ENCODE measurements around the gene EHD1. TPM values are rescaled to one million over a fixed set of nuclear protein-coding genes. Genes with fewer than 3 reads are reported as not detected.

EHD1 gene
- total RNA-seq, 2 donors from 2014 or later, result 39.7 to 43.8 TPM

GRCh38 chr11:64837887-64838351, 40.5 kb downstream of the EHD1 start:
- no peak overlapping the region for H3K4me3 ChIP-seq (ENCODE audit: low read length)
- no peak overlapping the region for H3K27ac ChIP-seq (ENCODE audit: low read depth, low read length)
- no peak overlapping the region for H3K4me3 Mint-ChIP-seq
- H3K27me3 Mint-ChIP-seq (ENCODE audit: insufficient read depth), result no peaks in the 10 kb centered on the region
- no peak overlapping the region for H3K27ac Mint-ChIP-seq
- H3K36me3 ChIP-seq (ENCODE audit: control insufficient read depth, insufficient read depth, low read length), result no peaks in the 10 kb centered on the region
- no peaks in the 10 kb centered on the region for H3K4me1 ChIP-seq (ENCODE audit: control insufficient read depth, insufficient read depth, low read length)
- no peak overlapping the region for H3K9ac ChIP-seq (ENCODE audit: extremely low read depth, low read length, poor library complexity, severe bottlenecking)
- no peak for DNase-seq
- WGBS, 2 experiments (ENCODE audit: insufficient coverage in 1 of 2, insufficient read length in 1 of 2), result 88 to 98% methylated on average over 5 to 10 of the region's 10 CpGs
- H3K9me3 ChIP-seq (ENCODE audit: control insufficient read depth, low read length), result no peaks in the 10 kb centered on the region
- H3K36me3 Mint-ChIP-seq (ENCODE audit: low read depth), result peaks cover 4% of the 10 kb centered on the region
- TF ChIP-seq, protein P1, sequence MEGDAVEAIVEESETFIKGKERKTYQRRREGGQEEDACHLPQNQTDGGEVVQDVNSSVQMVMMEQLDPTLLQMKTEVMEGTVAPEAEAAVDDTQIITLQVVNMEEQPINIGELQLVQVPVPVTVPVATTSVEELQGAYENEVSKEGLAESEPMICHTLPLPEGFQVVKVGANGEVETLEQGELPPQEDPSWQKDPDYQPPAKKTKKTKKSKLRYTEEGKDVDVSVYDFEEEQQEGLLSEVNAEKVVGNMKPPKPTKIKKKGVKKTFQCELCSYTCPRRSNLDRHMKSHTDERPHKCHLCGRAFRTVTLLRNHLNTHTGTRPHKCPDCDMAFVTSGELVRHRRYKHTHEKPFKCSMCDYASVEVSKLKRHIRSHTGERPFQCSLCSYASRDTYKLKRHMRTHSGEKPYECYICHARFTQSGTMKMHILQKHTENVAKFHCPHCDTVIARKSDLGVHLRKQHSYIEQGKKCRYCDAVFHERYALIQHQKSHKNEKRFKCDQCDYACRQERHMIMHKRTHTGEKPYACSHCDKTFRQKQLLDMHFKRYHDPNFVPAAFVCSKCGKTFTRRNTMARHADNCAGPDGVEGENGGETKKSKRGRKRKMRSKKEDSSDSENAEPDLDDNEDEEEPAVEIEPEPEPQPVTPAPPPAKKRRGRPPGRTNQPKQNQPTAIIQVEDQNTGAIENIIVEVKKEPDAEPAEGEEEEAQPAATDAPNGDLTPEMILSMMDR (conservative IDR thresholded peaks at IDR 0.05), result no peak
- H3K9me3 Mint-ChIP-seq, result no peaks in the 10 kb centered on the region
- peaks cover 7% of the 10 kb centered on the region for H3K4me1 Mint-ChIP-seq
- no peaks in the 10 kb centered on the region for H3K27me3 ChIP-seq (ENCODE audit: control insufficient read depth, insufficient read depth, low read length, poor library complexity, severe bottlenecking)

DNA sequence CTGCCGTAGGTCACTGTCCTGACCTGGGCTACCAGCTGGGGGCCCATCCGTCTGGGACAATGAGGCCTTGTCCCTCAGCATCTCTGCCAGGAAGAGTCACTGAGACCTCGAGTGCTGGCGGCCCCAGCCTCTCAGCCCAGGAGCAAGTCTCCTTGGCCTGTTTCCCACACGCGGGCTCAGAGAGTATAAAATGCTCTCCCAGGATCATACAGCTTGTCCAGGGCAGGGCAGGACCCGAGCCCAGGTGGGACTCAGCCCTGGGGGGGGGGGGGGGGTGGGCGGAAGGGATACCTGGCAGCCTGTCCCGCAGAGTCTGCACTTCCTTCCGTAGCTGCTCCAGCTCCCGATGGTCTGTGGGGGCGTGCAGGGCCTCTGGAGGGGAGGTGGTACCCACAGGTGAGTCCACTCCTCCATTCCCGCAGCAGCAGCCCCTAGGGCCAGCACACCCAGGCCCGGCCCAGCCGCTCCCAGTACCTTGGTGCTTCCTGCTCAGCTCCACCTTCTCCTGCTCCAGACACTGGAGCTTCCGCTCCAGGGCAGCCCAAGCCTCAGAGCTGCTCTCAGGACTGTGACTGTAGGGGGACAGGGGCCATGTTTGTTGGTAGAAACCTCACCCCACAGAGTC, 41.9 kb downstream of the EHD1 start:
- H3K27me3 ChIP-seq (ENCODE audit: control insufficient read depth, insufficient read depth, low read length, poor library complexity, severe bottlenecking), result no peaks in the 10 kb centered on the region
- H3K4me1 ChIP-seq (ENCODE audit: control insufficient read depth, insufficient read depth, low read length), result no peaks in the 10 kb centered on the region
- no peak overlapping the region for H3K4me3 ChIP-seq (ENCODE audit: low read length)
- TF ChIP-seq, protein P1 (conservative IDR thresholded peaks at IDR 0.05), result no peak
- H3K36me3 Mint-ChIP-seq (ENCODE audit: low read depth), result peaks cover 4% of the 10 kb centered on the region
- H3K4me1 Mint-ChIP-seq, result no peaks in the 10 kb centered on the region
- no peak overlapping the region for H3K27ac Mint-ChIP-seq
- no peak for DNase-seq
- no peak overlapping the region for H3K27ac ChIP-seq (ENCODE audit: low read depth, low read length)
- no peak overlapping the region for H3K4me3 Mint-ChIP-seq
- H3K9me3 Mint-ChIP-seq, result no peaks in the 10 kb centered on the region
- WGBS, 2 experiments (ENCODE audit: insufficient coverage in 1 of 2, insufficient read length in 1 of 2), result 93 to 95% methylated on average over 8 to 13 of the region's 16 CpGs
- H3K27me3 Mint-ChIP-seq (ENCODE audit: insufficient read depth), result no peaks in the 10 kb centered on the region
- H3K9ac ChIP-seq (ENCODE audit: extremely low read depth, low read length, poor library complexity, severe bottlenecking), result no peak overlapping the region
- no peaks in the 10 kb centered on the region for H3K9me3 ChIP-seq (ENCODE audit: control insufficient read depth, low read length)
- no peaks in the 10 kb centered on the region for H3K36me3 ChIP-seq (ENCODE audit: control insufficient read depth, insufficient read depth, low read length)

DNA sequence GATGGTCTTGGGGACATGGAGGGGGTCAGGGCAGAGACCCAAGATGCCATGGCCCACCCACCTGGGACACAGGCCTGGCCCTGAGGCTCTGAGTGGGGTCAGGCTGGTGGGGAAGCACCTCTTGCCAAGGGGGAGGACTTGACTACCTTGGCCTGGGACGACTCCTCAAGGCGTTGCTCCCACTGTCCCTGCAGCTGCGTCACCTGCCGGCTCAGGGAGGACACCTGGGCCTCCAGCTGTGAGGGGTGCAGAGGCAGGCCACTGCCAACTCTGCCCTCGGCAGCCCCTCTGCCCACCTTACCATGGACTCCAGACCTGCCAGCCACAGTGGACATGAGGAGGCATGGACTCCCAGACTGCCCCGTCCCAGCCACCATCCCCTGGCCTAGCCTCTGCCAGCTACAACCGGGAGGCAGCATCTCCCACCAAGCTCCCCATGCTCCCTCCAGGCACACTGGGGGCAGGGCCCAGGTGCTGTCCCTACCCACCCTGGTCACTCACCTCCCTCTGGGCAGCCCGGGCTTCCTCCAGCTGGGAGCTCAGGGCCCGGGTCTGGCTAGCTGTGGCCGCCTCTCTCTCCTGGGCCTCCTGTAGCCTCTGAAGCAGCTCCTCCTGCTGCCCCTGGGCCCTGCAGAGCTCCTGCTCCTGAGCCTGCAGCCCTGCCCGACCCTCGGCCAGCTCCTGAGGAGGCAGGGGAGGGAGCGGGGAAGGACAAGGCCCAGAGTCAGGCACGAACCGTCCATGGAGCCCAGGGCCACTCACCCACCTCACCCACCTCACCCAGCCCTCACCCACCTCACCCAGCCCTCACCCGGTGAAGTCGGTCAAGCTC, 42.6 kb downstream of the EHD1 start:
- Mint-ChIP-seq H3K9me3 (no peaks in the 10 kb centered on the region), H3K4me1 (no peaks in the 10 kb centered on the region), H3K36me3 (ENCODE audit: low read depth) (peaks cover 4% of the 10 kb centered on the region), H3K4me3 (no peak overlapping the region), H3K27me3 (ENCODE audit: insufficient read depth) (no peaks in the 10 kb centered on the region), H3K27ac (no peak overlapping the region)
- WGBS, 2 experiments (ENCODE audit: insufficient coverage in 1 of 2, insufficient read length in 1 of 2), result 92 to 94% methylated on average over 8 to 15 of the region's 17 CpGs
- DNase-seq, result no peak
- H3K27me3 ChIP-seq (ENCODE audit: control insufficient read depth, insufficient read depth, low read length, poor library complexity, severe bottlenecking), result no peaks in the 10 kb centered on the region
- no peak overlapping the region for H3K4me3 ChIP-seq (ENCODE audit: low read length)
- TF ChIP-seq, protein P1 (conservative IDR thresholded peaks at IDR 0.05), result no peak
- no peaks in the 10 kb centered on the region for H3K4me1 ChIP-seq (ENCODE audit: control insufficient read depth, insufficient read depth, low read length)
- no peak overlapping the region for H3K9ac ChIP-seq (ENCODE audit: extremely low read depth, low read length, poor library complexity, severe bottlenecking)
- H3K27ac ChIP-seq (ENCODE audit: low read depth, low read length), result no peak overlapping the region
- no peaks in the 10 kb centered on the region for H3K36me3 ChIP-seq (ENCODE audit: control insufficient read depth, insufficient read depth, low read length)
- no peaks in the 10 kb centered on the region for H3K9me3 ChIP-seq (ENCODE audit: control insufficient read depth, low read length)
